ENCODE data around the gene MBP. TPM values are rescaled to one million over a fixed set of nuclear protein-coding genes. Genes with fewer than 3 reads are reported as not detected.
A peak's percentile ranks its signal among the peaks of the same experiment; 100 is the strongest.

The MBP gene
- total and polyA plus RNA-seq, 2 experiments from 2014 or later = 18.4 to 22.9 TPM

DNA sequence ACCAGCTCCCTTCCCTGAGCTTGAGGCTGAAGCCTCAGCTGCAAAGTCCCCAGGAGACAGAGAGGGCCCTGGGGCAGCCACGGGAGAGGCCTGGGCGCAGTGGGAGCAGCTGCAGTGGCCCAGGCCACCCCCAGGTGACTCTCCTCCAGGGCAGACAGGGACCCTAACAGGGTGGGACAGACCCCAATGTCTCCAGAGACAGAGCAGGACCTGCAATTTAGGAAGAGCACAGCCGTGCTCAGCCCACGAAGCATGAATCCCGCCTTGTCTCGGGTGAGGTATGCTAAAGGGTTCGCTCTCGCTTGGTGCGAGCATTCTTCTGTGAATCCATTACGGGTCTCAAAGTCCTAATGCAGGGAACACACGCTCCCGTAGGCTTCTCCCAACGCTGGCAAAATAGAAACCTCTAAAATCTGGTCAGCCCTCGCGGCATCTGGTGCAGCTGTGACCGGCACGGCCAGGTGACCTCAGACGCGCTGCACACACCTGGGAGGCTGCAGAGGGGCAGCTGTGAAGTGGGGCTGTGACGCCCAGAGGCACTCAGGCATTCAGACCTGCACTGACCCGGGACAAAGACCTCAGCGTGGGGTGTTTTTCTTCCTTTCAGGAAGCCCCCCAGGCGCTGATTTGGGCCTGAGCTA, 12.6 kb downstream of the MBP start:
- H3F3A ChIP-seq (replicated peaks; ENCODE audit: low read depth) = no peaks in the 10 kb centered on the region
- no peak for DNase-seq (ENCODE audit: low spot score)
- TF ChIP-seq POLR2AphosphoS5 (IDR thresholded peaks at IDR 0.05; ENCODE audit: low read depth) (no peak), ZNF114 (CRISPR knock-in tag; IDR thresholded peaks at IDR 0.05) (no peak)
- TF ChIP-seq, protein P1, sequence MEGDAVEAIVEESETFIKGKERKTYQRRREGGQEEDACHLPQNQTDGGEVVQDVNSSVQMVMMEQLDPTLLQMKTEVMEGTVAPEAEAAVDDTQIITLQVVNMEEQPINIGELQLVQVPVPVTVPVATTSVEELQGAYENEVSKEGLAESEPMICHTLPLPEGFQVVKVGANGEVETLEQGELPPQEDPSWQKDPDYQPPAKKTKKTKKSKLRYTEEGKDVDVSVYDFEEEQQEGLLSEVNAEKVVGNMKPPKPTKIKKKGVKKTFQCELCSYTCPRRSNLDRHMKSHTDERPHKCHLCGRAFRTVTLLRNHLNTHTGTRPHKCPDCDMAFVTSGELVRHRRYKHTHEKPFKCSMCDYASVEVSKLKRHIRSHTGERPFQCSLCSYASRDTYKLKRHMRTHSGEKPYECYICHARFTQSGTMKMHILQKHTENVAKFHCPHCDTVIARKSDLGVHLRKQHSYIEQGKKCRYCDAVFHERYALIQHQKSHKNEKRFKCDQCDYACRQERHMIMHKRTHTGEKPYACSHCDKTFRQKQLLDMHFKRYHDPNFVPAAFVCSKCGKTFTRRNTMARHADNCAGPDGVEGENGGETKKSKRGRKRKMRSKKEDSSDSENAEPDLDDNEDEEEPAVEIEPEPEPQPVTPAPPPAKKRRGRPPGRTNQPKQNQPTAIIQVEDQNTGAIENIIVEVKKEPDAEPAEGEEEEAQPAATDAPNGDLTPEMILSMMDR (conservative IDR thresholded peaks at IDR 0.05; ENCODE audit: low read depth in 2 of 2) = no peak
- H3K4me1 ChIP-seq (ENCODE audit: insufficient read depth) = peaks cover 24% of the 10 kb centered on the region
- Mint-ChIP-seq H3K27me3 (ENCODE audit: insufficient read depth, low read depth, poor library complexity) (peaks cover 6% of the 10 kb centered on the region), H3K36me3 (ENCODE audit: low read depth) (peaks cover 6% of the 10 kb centered on the region; the same call in 2 of the 3 replicates), H3K9me3 (no peaks in the 10 kb centered on the region; the same call in 2 of the 3 replicates), H3K4me3 (no peak overlapping the region), H3K4me1 (peaks cover 45% of the 10 kb centered on the region), H3K27ac (no peak overlapping the region)
- H2AFZ ChIP-seq = no peak overlapping the region
- peaks cover 18% of the 10 kb centered on the region; the same call in 1 of the 2 replicates for H3K79me2 ChIP-seq (replicated peaks; ENCODE audit: insufficient read depth)
- H3K9me2 ChIP-seq (ENCODE audit: insufficient read depth) = no peaks in the 10 kb centered on the region
- H3K4me3 ChIP-seq = no peak overlapping the region
- no peaks in the 10 kb centered on the region for H3K27me3 ChIP-seq (ENCODE audit: insufficient read depth)
- H3K36me3 ChIP-seq (ENCODE audit: insufficient read depth) = no peaks in the 10 kb centered on the region
- H3K4me2 ChIP-seq = no peak overlapping the region
- peak; percentile 39 for ATAC-seq
- H3K27ac ChIP-seq (ENCODE audit: low read depth) = no peak overlapping the region
- no peaks in the 10 kb centered on the region; the same call in 1 of the 2 replicates for H4K20me1 ChIP-seq (replicated peaks; ENCODE audit: insufficient read depth)

DNA sequence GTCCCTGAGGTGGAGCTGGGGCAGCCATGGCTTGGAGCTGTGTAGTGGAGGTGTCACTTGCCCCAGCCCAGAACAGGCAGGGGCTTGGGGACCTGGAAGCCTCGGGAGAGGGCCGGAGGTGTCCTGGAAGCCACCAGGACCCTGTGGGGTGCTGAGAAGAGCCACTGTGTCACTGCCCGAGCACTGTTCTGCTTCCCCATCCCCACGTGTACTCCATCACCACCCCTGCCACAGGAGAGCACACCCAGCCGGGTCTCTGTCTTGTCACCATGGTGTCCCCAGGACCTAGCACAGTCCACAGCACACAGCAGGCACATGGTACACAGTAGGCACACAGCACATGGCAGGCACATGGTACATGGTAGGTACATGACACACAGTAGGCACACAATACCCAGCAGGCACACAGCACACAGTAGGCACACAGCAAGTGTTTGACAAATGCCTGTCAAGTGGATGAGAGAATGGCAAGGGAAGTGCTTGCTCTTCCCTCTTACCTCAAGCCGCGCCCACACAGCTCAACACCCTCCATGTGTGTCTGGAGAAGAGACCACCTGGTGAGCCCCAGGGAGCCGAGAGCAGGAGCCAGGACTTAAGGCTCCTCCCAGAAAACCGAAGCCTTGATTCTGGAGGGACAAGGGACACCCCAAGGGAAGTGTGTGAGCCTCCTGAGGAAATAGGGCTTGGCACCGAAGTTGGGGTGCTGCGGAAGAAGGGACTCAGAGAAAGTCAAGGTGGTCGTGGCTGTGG, 13.3 kb downstream of the MBP start:
- Histone ChIP-seq H3K79me2 (replicated peaks; ENCODE audit: insufficient read depth) (peaks cover 16% of the 10 kb centered on the region; the same call in 1 of the 2 replicates), H3K4me2 (no peak overlapping the region), H3K27ac (ENCODE audit: low read depth) (no peak overlapping the region), H3K4me3 (no peak overlapping the region), H2AFZ (no peak overlapping the region), H4K20me1 (replicated peaks; ENCODE audit: insufficient read depth) (no peaks in the 10 kb centered on the region; the same call in 1 of the 2 replicates), H3K27me3 (ENCODE audit: insufficient read depth) (no peaks in the 10 kb centered on the region), H3K4me1 (ENCODE audit: insufficient read depth) (peaks cover 19% of the 10 kb centered on the region), H3F3A (replicated peaks; ENCODE audit: low read depth) (no peaks in the 10 kb centered on the region), H3K36me3 (ENCODE audit: insufficient read depth) (no peaks in the 10 kb centered on the region), H3K9me2 (ENCODE audit: insufficient read depth) (no peaks in the 10 kb centered on the region)
- Mint-ChIP-seq H3K4me3 (no peak overlapping the region), H3K9me3 (no peaks in the 10 kb centered on the region; the same call in 2 of the 3 replicates), H3K27me3 (ENCODE audit: insufficient read depth, low read depth, poor library complexity) (peaks cover 6% of the 10 kb centered on the region), H3K27ac (no peak overlapping the region), H3K36me3 (ENCODE audit: low read depth) (peaks cover 6% of the 10 kb centered on the region; the same call in 2 of the 3 replicates), H3K4me1 (peaks cover 43% of the 10 kb centered on the region)
- DNase-seq (ENCODE audit: low spot score) (no peak), ATAC-seq (no peak)
- TF ChIP-seq CREB1 (CRISPR knock-in tag; IDR thresholded peaks at IDR 0.05; ENCODE audit: low read depth) (no peak), EZH2phosphoT487 (IDR thresholded peaks at IDR 0.05; ENCODE audit: unreplicated experiment) (no peak), POLR2AphosphoS5 (IDR thresholded peaks at IDR 0.05; ENCODE audit: low read depth) (no peak), ZNF331 (CRISPR knock-in tag; IDR thresholded peaks at IDR 0.05; ENCODE audit: low read depth) (no peak), ZNF114 (CRISPR knock-in tag; IDR thresholded peaks at IDR 0.05) (no peak)
- TF ChIP-seq, protein P1 (conservative IDR thresholded peaks at IDR 0.05; ENCODE audit: low read depth in 2 of 2) = no peak
- TF ChIP-seq, protein P2, sequence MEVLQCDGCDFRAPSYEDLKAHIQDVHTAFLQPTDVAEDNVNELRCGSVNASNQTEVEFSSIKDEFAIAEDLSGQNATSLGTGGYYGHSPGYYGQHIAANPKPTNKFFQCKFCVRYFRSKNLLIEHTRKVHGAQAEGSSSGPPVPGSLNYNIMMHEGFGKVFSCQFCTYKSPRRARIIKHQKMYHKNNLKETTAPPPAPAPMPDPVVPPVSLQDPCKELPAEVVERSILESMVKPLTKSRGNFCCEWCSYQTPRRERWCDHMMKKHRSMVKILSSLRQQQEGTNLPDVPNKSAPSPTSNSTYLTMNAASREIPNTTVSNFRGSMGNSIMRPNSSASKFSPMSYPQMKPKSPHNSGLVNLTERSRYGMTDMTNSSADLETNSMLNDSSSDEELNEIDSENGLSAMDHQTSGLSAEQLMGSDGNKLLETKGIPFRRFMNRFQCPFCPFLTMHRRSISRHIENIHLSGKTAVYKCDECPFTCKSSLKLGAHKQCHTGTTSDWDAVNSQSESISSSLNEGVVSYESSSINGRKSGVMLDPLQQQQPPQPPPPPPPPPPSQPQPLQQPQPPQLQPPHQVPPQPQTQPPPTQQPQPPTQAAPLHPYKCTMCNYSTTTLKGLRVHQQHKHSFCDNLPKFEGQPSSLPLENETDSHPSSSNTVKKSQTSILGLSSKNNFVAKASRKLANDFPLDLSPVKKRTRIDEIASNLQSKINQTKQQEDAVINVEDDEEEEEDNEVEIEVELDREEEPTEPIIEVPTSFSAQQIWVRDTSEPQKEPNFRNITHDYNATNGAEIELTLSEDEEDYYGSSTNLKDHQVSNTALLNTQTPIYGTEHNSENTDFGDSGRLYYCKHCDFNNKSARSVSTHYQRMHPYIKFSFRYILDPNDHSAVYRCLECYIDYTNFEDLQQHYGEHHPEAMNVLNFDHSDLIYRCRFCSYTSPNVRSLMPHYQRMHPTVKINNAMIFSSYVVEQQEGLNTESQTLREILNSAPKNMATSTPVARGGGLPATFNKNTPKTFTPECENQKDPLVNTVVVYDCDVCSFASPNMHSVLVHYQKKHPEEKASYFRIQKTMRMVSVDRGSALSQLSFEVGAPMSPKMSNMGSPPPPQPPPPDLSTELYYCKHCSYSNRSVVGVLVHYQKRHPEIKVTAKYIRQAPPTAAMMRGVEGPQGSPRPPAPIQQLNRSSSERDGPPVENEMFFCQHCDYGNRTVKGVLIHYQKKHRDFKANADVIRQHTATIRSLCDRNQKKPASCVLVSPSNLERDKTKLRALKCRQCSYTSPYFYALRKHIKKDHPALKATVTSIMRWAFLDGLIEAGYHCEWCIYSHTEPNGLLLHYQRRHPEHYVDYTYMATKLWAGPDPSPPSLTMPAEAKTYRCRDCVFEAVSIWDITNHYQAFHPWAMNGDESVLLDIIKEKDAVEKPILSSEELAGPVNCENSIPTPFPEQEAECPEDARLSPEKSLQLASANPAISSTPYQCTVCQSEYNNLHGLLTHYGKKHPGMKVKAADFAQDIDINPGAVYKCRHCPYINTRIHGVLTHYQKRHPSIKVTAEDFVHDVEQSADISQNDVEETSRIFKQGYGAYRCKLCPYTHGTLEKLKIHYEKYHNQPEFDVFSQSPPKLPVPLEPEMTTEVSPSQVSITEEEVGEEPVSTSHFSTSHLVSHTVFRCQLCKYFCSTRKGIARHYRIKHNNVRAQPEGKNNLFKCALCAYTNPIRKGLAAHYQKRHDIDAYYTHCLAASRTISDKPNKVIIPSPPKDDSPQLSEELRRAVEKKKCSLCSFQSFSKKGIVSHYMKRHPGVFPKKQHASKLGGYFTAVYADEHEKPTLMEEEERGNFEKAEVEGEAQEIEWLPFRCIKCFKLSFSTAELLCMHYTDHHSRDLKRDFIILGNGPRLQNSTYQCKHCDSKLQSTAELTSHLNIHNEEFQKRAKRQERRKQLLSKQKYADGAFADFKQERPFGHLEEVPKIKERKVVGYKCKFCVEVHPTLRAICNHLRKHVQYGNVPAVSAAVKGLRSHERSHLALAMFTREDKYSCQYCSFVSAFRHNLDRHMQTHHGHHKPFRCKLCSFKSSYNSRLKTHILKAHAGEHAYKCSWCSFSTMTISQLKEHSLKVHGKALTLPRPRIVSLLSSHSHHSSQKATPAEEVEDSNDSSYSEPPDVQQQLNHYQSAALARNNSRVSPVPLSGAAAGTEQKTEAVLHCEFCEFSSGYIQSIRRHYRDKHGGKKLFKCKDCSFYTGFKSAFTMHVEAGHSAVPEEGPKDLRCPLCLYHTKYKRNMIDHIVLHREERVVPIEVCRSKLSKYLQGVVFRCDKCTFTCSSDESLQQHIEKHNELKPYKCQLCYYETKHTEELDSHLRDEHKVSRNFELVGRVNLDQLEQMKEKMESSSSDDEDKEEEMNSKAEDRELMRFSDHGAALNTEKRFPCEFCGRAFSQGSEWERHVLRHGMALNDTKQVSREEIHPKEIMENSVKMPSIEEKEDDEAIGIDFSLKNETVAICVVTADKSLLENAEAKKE (CRISPR knock-in tag; IDR thresholded peaks at IDR 0.05) = no peak

Data from GM23338 (cell line).